B cell (primary cell): ENCODE data around the gene TEKT3. TPM values are rescaled to one million over a fixed set of nuclear protein-coding genes. Genes with fewer than 3 reads are reported as not detected.

ENCODE experiments used
- ATAC-seq: fragments of 200-7000 bp; cut with Tn5 transposase; one replicate; pipeline ENCODE4 v1.10.0; 2021; ENCODE audit warnings: low read depth, mild to moderate bottlenecking, moderate number of reproducible peaks, moderate library complexity
- CTCF ChIA-PET: fragments of 350-600 bp; sonication (Branson Sonifier 250); formaldehyde crosslinking; loops from one replicate; lab custom pipeline; 2021; ENCODE audit warnings: antibody characterized with exemption, inconsistent platforms; lab: Charles Lee
- POLR2A ChIA-PET: fragments of 350-600 bp; sonication (Branson Sonifier 250); formaldehyde crosslinking; loops from one replicate; lab custom pipeline; 2021; ENCODE audit warnings: antibody characterized with exemption; lab: Charles Lee
- DNase-seq: peaks from one replicate; pipeline ENCODE4 v3.0.0; 2013
- H2AFZ ChIP-seq: 2 replicates; pipeline ENCODE4 v1.6.1; 2012; ENCODE audit warnings: mild to moderate bottlenecking, low read depth, low read length; ENCODE audit not compliant: insufficient read depth, poor library complexity, severe bottlenecking
- H3K27ac ChIP-seq, 2 donors: 1 replicate in 1 of 2; 2 replicates in 1 of 2; pipeline ENCODE4 v1.5.1; 2012 to 2013; ENCODE audit warnings: low read length in 2 of 2, mild to moderate bottlenecking in 2 of 2, moderate library complexity in 1 of 2
- H3K27me3 ChIP-seq, 4 experiments: fragments of 200-600 bp in 1 of 4; sonication (generic) in 1 of 4; replicated peaks in 1 of 4; 1 replicate in 2 of 4; 2 replicates in 2 of 4; pipeline versions ENCODE4 v1.6.1 to v1.7.0; 2013 to 2016; ENCODE audit warnings: low read length in 3 of 4, mild to moderate bottlenecking in 2 of 4, mixed read lengths in 1 of 4, moderate library complexity in 1 of 4; ENCODE audit not compliant: insufficient read depth in 4 of 4, control insufficient read depth in 3 of 4; ENCODE audit errors: control extremely low read depth in 1 of 4
- H3K36me3 ChIP-seq, 2 experiments: replicated peaks in 1 of 2; 1 replicate in 1 of 2; 2 replicates in 1 of 2; pipeline versions ENCODE4 v1.6.1 to v1.7.1; 2013; ENCODE audit warnings: low read length in 1 of 2; ENCODE audit not compliant: insufficient read depth in 2 of 2, control insufficient read depth in 1 of 2; ENCODE audit errors: control extremely low read depth in 1 of 2, extremely low read depth in 1 of 2
- H3K4me1 ChIP-seq, 2 donors: fragments of 200-600 bp in 1 of 2; sonication (generic) in 1 of 2; 1 replicate in 1 of 2; 2 replicates in 1 of 2; pipeline versions ENCODE4 v1.5.1 to v1.6.1; 2013 to 2017; ENCODE audit warnings: low read length in 2 of 2; ENCODE audit not compliant: control insufficient read depth in 2 of 2, insufficient read depth in 2 of 2
- H3K4me2 ChIP-seq: replicated peaks from 2 replicates; pipeline ENCODE3; 2012; ENCODE audit warnings: mild to moderate bottlenecking, low read depth, low read length; ENCODE audit not compliant: poor library complexity, severe bottlenecking
- H3K4me3 ChIP-seq, 5 experiments: fragments of 200-600 bp in 1 of 5; sonication (generic) in 1 of 5; 1 replicate in 3 of 5; 2 replicates in 2 of 5; pipeline versions ENCODE4 v1.5.1 to v1.7.0; 2011 to 2016; ENCODE audit warnings: low read length in 4 of 5, mild to moderate bottlenecking in 4 of 5, low read depth in 2 of 5, control low read depth in 1 of 5, moderate library complexity in 1 of 5; ENCODE audit not compliant: insufficient read depth in 1 of 5; ENCODE audit errors: control extremely low read depth in 1 of 5, extremely low read depth in 1 of 5
- H3K79me2 ChIP-seq: fragments of 200-600 bp; sonication (generic); one replicate; pipeline ENCODE4 v1.6.0; 2016; ENCODE audit warnings: low read length; ENCODE audit not compliant: control insufficient read depth, insufficient read depth
- H3K9ac ChIP-seq: fragments of 200-600 bp; sonication (generic); 2 replicates; pipeline ENCODE4 v1.6.1; 2017; ENCODE audit warnings: mild to moderate bottlenecking, low read length, moderate library complexity
- H3K9me3 ChIP-seq, 3 donors: one replicate each; pipeline versions ENCODE4 v1.6.1 to v1.7.1; 2013; ENCODE audit warnings: low read length in 2 of 3; ENCODE audit not compliant: control insufficient read depth in 2 of 3, insufficient read depth in 1 of 3; ENCODE audit errors: control extremely low read depth in 1 of 3
- H4K20me1 ChIP-seq: 2 replicates; pipeline ENCODE4 v1.6.0; 2012; ENCODE audit warnings: mild to moderate bottlenecking, low read length; ENCODE audit not compliant: insufficient read depth, control insufficient read depth, poor library complexity, severe bottlenecking
- H3K27ac Mint-ChIP-seq: one replicate; pipeline ENCODE4 v1.8.0; 2021; ENCODE audit warnings: mixed read lengths
- H3K27me3 Mint-ChIP-seq: one replicate; pipeline ENCODE4 v1.8.0; 2021; ENCODE audit warnings: mixed read lengths
- H3K4me1 Mint-ChIP-seq: one replicate; pipeline ENCODE4 v1.8.0; 2021; ENCODE audit warnings: mixed read lengths
- H3K4me3 Mint-ChIP-seq: one replicate; pipeline ENCODE4 v1.8.0; 2021; ENCODE audit warnings: mixed read lengths
- H3K9me3 Mint-ChIP-seq: one replicate; pipeline ENCODE4 v1.8.0; 2022; ENCODE audit warnings: mixed read lengths; ENCODE audit not compliant: insufficient read depth
- CTCF ChIP-seq: fragments of 200-600 bp; IDR thresholded peaks from one replicate; pipeline ENCODE4 v1.8.0; 2022; ENCODE audit warnings: antibody characterized with exemption, mild to moderate bottlenecking
- EZH2 ChIP-seq: IDR thresholded peaks from 2 replicates; pipeline ENCODE4 v1.6.1; 2012; ENCODE audit warnings: borderline replicate concordance, low read depth, mild to moderate bottlenecking, moderate library complexity, low read length; ENCODE audit not compliant: insufficient read depth, poor library complexity, severe bottlenecking
- WGBS: methylation state at CpG from one replicate; pipeline ENCODE4 v1.1.5; 2013; ENCODE audit warnings: missing lambda C conversion rate; ENCODE audit not compliant: insufficient coverage; 5-methylcytosine and 5-hydroxymethylcytosine counted together
- intact Hi-C: fragments of 100-400 bp; cut with micrococcal nuclease; formaldehyde crosslinking; loops from one replicate; pipeline ENCODE4 v1.10.0; 2022
- polyA plus RNA-seq: library from polyadenylated mRNA; depleted of rRNA; stranded (reverse); fragments of >200 nt; gene quantifications from 2 replicates; pipeline ENCODE4 v1.2.3, GENCODE V29; 2012
- total RNA-seq, 2 donors: library from RNA; stranded (reverse); fragments of 120-200 nt in 1 of 2; gene quantifications; 1 replicate in 1 of 2; 2 replicates in 1 of 2; pipeline versions ENCODE4 v1.2.3 to v1.2.4, GENCODE V29; 2013 to 2022

Gene TEKT3
- total and polyA plus RNA-seq, 2 donors (not counting 1 experiment from before 2014, with no cell fraction given): 0.49 to 1.8 TPM

- ATAC-seq (no peak), DNase-seq (no peak)
- Mint-ChIP-seq H3K9me3 (no peaks in the 10 kb centered on the region), H3K4me3 (no peak overlapping the region), H3K27me3 (peaks cover 56% of the 10 kb centered on the region), H3K4me1 (no peaks in the 10 kb centered on the region), H3K27ac (no peak overlapping the region)
- no peak overlapping the region for H2AFZ ChIP-seq
- no peaks in the 10 kb centered on the region for H3K79me2 ChIP-seq
- POLR2A ChIA-PET: no interaction called here
- no peaks in the 10 kb centered on the region for H3K36me3 ChIP-seq
- WGBS: 85% methylated on average over 4 of the region's 4 CpGs
- no peak overlapping the region for H3K4me3 ChIP-seq
- no peak overlapping the region for H3K9ac ChIP-seq
- H3K4me2 ChIP-seq: no peak overlapping the region
- intact Hi-C loops: no loop called here
- H3K27me3 ChIP-seq: peaks cover 0 to 19% (median 5%) of the 10 kb centered on the region in 4 experiments
- H3K4me1 ChIP-seq: no peaks in the 10 kb centered on the region
- TF ChIP-seq EZH2: no peak
- no peak for TF ChIP-seq CTCF
- no peak overlapping the region for H3K27ac ChIP-seq
- H4K20me1 ChIP-seq: no peaks in the 10 kb centered on the region
- CTCF ChIA-PET: no interaction called here
- no peaks in the 10 kb centered on the region for H3K9me3 ChIP-seq
Observed at GRCh38 chr17:15348021-15348420, 6.6 kb upstream of the TEKT3 start.

- no peak for ATAC-seq
- no peak for DNase-seq
- Histone ChIP-seq H2AFZ (no peak overlapping the region), H3K27me3 (peaks cover 0 to 28% (median 18%) of the 10 kb centered on the region in 4 experiments), H3K4me2 (no peak overlapping the region), H4K20me1 (no peaks in the 10 kb centered on the region), H3K9me3 (peaks cover 0 to 8% (median 0%) of the 10 kb centered on the region in 3 donors), H3K4me3 (no peak overlapping the region), H3K27ac (no peak overlapping the region), H3K4me1 (peaks cover 3 to 6% of the 10 kb centered on the region in 2 donors), H3K9ac (no peak overlapping the region), H3K36me3 (no peaks in the 10 kb centered on the region), H3K79me2 (no peaks in the 10 kb centered on the region)
- Mint-ChIP-seq H3K4me1 (peaks cover 2% of the 10 kb centered on the region), H3K9me3 (no peaks in the 10 kb centered on the region), H3K27me3 (peaks cover 58% of the 10 kb centered on the region), H3K27ac (no peak overlapping the region), H3K4me3 (no peak overlapping the region)
- intact Hi-C loops: no loop called here
- ChIA-PET CTCF (no interaction called here), POLR2A (no interaction called here)
- TF ChIP-seq EZH2 (no peak), CTCF (no peak)
- 75% methylated on average over 3 of the region's 13 CpGs for WGBS
Observed at GRCh38 chr17:15346066-15346595, 4.7 kb upstream of the TEKT3 start.
